ENCODE measurements around the gene MOV10.

Gene MOV10

DNA sequence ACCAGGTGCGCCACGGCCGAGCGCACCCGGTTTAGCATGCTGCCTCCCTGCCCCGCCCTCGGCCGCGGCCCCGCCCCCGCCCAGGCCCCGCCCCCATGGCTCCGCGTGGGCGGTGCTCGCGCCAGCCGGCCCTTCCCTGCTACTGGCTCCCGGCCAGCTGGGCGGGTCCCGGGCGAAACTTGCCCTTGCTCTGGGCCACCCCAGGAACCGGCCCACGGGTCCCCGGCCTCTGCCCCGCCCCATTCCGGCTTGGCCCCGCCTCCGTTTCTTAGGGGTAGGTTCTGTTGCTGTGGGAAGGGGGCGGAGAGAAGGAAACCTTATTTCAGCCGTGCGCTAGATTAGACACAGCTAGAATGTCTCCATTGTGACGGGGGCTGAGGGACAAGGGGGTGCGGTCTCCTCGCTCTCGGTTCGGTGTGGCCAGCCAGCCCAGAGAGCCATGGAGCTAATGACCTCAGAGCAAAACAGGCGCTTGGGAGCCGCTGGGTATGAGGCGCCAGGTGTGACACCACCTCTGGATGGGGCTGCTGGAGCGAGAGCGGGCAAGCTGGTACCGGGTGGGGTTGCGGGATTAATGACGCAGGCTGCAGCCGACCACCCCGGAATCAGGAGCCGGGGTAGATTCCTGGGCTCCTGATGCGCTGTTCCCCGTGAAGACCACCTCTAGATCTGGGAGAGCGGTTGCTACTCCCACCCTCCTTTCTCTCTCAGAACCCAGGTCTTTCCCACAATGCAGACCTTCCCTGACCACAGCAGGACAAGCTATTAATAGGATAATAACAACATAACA is 41.0 kb downstream of the MOV10 start, which contains the start of gene PPM1J:
Gene PPM1J, minus strand, starts transcription at position 69 of the 790 bp plus-strand sequence. Its CDS starts 31 bp downstream, at position 38.
- peaks cover 53% of the 10 kb centered on the region for H3K4me1 Mint-ChIP-seq
- H3K9me3 Mint-ChIP-seq: no peaks in the 10 kb centered on the region
- DNase-seq: peak; percentile 100
- H3K27me3 Mint-ChIP-seq (ENCODE audit: low read depth, poor library complexity): peaks cover 73% of the 10 kb centered on the region
- H3K36me3 Mint-ChIP-seq (ENCODE audit: low read depth): no peaks in the 10 kb centered on the region
- TF ChIP-seq, protein P1, sequence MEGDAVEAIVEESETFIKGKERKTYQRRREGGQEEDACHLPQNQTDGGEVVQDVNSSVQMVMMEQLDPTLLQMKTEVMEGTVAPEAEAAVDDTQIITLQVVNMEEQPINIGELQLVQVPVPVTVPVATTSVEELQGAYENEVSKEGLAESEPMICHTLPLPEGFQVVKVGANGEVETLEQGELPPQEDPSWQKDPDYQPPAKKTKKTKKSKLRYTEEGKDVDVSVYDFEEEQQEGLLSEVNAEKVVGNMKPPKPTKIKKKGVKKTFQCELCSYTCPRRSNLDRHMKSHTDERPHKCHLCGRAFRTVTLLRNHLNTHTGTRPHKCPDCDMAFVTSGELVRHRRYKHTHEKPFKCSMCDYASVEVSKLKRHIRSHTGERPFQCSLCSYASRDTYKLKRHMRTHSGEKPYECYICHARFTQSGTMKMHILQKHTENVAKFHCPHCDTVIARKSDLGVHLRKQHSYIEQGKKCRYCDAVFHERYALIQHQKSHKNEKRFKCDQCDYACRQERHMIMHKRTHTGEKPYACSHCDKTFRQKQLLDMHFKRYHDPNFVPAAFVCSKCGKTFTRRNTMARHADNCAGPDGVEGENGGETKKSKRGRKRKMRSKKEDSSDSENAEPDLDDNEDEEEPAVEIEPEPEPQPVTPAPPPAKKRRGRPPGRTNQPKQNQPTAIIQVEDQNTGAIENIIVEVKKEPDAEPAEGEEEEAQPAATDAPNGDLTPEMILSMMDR (IDR thresholded peaks at IDR 0.05): no peak
- H3K4me3 Mint-ChIP-seq: peak within 1 kb of the TSS; percentile 88
- H3K27ac Mint-ChIP-seq: no peak within 1 kb of the TSS

DNA sequence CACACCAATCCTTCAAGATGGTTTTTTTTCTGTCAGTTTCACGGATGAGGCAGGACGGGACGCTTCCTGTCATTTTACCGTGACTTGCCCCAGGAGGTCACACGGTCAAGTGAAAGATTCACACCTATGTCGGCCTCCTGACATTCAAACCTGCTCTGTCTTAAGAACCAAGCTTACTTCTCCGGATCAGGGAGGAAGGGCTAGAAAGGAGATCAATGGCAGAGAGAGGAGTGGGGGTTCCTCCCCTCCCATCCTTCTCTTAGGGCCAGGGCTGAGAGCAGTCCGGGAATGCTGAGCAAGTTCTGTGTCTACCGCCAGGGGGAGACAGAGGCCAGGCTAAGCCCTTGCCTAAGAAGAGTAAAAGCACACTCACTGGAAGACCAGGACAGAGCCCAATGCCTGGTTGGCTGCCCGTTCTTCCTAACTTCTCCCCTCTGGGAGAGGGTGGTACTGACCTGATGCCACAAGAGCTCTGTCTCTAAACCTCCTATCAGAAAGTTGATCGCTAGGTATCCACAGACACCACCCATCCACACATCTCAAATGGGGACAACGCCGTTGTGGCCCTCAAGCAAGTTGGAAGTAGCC is 41.8 kb downstream of the MOV10 start:
- DNase-seq: peak; percentile 92

DNA sequence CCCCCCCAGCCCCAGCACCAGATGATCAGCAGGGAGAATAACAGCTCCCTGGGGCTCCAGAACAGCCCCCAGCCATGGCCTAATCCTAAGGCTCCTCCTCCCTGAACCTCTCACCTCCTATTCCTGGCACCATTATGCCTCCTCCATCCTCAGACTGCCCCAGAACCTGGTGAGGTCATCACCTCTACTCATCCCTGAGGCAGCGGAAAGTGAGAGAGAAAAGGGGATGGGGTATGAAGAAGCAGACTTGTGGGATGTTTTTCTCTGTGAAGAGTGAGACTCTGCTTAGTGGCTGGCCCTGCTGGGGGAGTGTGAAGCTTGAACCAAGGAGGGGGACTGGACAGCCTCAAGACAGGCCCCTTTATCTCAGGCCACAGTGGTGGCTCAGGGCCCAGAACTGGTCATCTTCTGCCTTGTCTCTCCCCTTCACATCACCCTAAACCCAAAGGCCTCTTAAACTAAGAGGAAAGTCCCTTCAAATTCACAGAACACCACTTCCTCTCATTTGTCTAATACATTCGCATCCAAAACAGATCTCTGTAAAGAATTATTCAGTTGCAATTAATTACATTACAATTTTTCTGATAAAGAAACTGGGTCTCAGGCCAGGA is 42.9 kb downstream of the MOV10 start:
- TF ChIP-seq, protein P1 (IDR thresholded peaks at IDR 0.05): no peak
- peaks cover 47% of the 10 kb centered on the region for H3K4me1 Mint-ChIP-seq
- no peaks in the 10 kb centered on the region for H3K36me3 Mint-ChIP-seq (ENCODE audit: low read depth)
- no peak overlapping the region for H3K4me3 Mint-ChIP-seq
- no peak for DNase-seq
- peaks cover 75% of the 10 kb centered on the region for H3K27me3 Mint-ChIP-seq (ENCODE audit: low read depth, poor library complexity)
- H3K27ac Mint-ChIP-seq: no peak overlapping the region
- H3K9me3 Mint-ChIP-seq: no peaks in the 10 kb centered on the region

More for the DNA sequence above, 41.8 kb downstream of the MOV10 start:
- H3K9me3 Mint-ChIP-seq: no peaks in the 10 kb centered on the region
- H3K27ac Mint-ChIP-seq: no peak overlapping the region
- TF ChIP-seq, protein P1 (IDR thresholded peaks at IDR 0.05): peak; percentile 97
- H3K36me3 Mint-ChIP-seq (ENCODE audit: low read depth): no peaks in the 10 kb centered on the region
- peaks cover 72% of the 10 kb centered on the region for H3K27me3 Mint-ChIP-seq (ENCODE audit: low read depth, poor library complexity)
- peak overlapping the region; percentile 88 for H3K4me3 Mint-ChIP-seq
- peaks cover 46% of the 10 kb centered on the region for H3K4me1 Mint-ChIP-seq

DNA sequence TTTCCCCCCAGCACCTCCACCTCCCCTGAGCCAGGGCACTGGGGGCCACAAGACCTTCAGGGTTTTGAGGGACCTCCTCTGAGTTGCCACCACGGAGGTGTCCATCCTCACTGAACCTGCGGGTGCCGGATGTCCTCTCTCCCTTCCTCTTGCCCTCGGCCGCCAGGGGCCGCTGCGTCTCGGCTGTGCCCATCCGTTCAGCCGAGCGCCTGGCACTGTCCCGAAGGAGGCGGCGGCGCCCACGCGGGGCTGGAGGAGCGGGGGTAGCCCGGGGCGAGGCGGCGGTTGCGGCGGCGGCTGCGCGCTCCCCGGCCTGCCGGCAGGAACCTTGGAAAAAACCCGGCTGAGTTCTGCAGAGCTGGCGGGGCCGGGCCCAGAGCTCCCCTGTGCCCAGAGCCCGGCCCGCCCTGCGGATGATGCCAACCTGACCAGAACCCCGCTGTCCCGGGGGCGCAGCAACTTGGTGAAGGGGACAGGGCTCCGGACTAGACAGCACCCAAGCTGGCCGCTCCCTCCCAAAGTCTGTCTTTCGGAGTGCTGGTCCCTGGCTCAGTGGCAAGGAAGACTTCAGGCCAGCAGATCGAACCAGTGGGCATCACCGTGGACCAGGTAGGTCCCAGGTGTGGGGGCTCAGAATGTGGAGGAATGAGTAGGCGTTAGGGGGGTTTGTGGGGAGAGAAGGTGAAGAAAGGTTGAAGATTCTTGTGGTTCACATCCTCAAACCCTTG is 44.4 kb downstream of the MOV10 start:
- Mint-ChIP-seq H3K9me3 (no peaks in the 10 kb centered on the region), H3K27ac (no peak overlapping the region)

DNA sequence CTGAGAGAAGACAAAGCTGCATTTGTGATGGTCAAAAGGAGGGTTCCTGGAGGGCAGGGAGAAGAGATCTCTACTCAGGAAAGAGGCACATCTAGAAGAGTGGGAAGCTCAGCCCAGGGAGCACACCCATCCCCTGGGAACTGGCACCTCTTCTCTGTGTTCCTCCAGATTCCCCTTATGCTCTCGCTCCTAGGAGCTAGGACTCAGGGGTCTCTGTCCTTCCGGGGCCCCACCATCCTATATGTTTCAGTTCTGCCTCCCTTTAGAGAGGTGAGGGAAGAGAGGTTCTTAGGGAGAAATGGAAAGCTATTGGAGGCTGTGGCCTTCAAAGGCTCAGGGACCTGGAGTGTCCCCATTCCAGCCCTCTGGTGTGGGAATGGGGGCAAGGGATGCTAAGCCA is 45.2 kb downstream of the MOV10 start:
- TF ChIP-seq, protein P1 (IDR thresholded peaks at IDR 0.05): no peak
- Mint-ChIP-seq H3K27me3 (ENCODE audit: low read depth, poor library complexity) (peaks cover 53% of the 10 kb centered on the region), H3K4me3 (no peak overlapping the region), H3K27ac (no peak overlapping the region), H3K4me1 (peaks cover 47% of the 10 kb centered on the region), H3K36me3 (ENCODE audit: low read depth) (no peaks in the 10 kb centered on the region), H3K9me3 (no peaks in the 10 kb centered on the region)
- DNase-seq: no peak

More for the DNA sequence above, 44.4 kb downstream of the MOV10 start:
- peaks cover 62% of the 10 kb centered on the region for H3K27me3 Mint-ChIP-seq (ENCODE audit: low read depth, poor library complexity)
- no peak overlapping the region for H3K4me3 Mint-ChIP-seq
- TF ChIP-seq, protein P1 (IDR thresholded peaks at IDR 0.05): peak; percentile 80
- no peaks in the 10 kb centered on the region for H3K36me3 Mint-ChIP-seq (ENCODE audit: low read depth)
- DNase-seq: peak; percentile 91
- H3K4me1 Mint-ChIP-seq: peaks cover 54% of the 10 kb centered on the region

Measured in nephron progenitor cell (in vitro differentiated cells).